GM23248 (cell line): Measurements from ENCODE around the gene ABR. TPM values are rescaled to one million over a fixed set of nuclear protein-coding genes. Genes with fewer than 3 reads are reported as not detected.

Experiments used
- DNase-seq: peaks from one replicate; pipeline ENCODE4 v3.0.0-alpha.2; 2015
- H2AFZ ChIP-seq: fragments of 200-600 bp; sonication (generic); 2 replicates; pipeline ENCODE4 v1.6.1; 2016; ENCODE audit warnings: antibody characterized with exemption
- H3F3A ChIP-seq: fragments of 200-600 bp; sonication (generic); 2 replicates; pipeline ENCODE4 v1.6.1; 2016; ENCODE audit warnings: mild to moderate bottlenecking, antibody characterized with exemption, mixed run types; ENCODE audit not compliant: insufficient read depth
- H3K27ac ChIP-seq: fragments of 200-600 bp; sonication (generic); 2 replicates; pipeline ENCODE4 v1.5.1; 2016; ENCODE audit warnings: mild to moderate bottlenecking
- H3K27me3 ChIP-seq: fragments of 200-600 bp; sonication (generic); replicated peaks from 2 replicates; pipeline ENCODE4 v1.6.1; 2016; ENCODE audit warnings: mild to moderate bottlenecking; ENCODE audit not compliant: insufficient read depth
- H3K36me3 ChIP-seq: fragments of 200-600 bp; sonication (generic); 2 replicates; pipeline ENCODE4 v1.6.1; 2016; ENCODE audit warnings: low read depth, mild to moderate bottlenecking
- H3K4me1 ChIP-seq: fragments of 200-600 bp; sonication (generic); 2 replicates; pipeline ENCODE4 v1.6.1; 2016; ENCODE audit warnings: mild to moderate bottlenecking; ENCODE audit not compliant: insufficient read depth
- H3K4me2 ChIP-seq: fragments of 200-600 bp; sonication (generic); one replicate; pipeline ENCODE4 v1.6.1; 2016; ENCODE audit warnings: mild to moderate bottlenecking; ENCODE audit not compliant: unreplicated experiment
- H3K4me3 ChIP-seq: fragments of 200-600 bp; sonication (generic); 2 replicates; pipeline ENCODE4 v1.5.1; 2016; ENCODE audit warnings: mild to moderate bottlenecking
- H3K79me2 ChIP-seq: fragments of 200-600 bp; sonication (generic); 2 replicates; pipeline ENCODE4 v1.6.1; 2016; ENCODE audit warnings: mild to moderate bottlenecking; ENCODE audit not compliant: insufficient read depth
- H3K9ac ChIP-seq: fragments of 200-600 bp; sonication (generic); 2 replicates; pipeline ENCODE4 v1.6.1; 2016; ENCODE audit warnings: mild to moderate bottlenecking
- H3K9me2 ChIP-seq: fragments of 200-600 bp; sonication (generic); 2 replicates; pipeline ENCODE4 v1.6.1; 2016; ENCODE audit warnings: mixed run types, mild to moderate bottlenecking, moderate library complexity; ENCODE audit not compliant: insufficient read depth
- H3K9me3 ChIP-seq: fragments of 200-600 bp; sonication (generic); one replicate; pipeline ENCODE4 v1.6.1; 2017; ENCODE audit warnings: low read depth
- H4K20me1 ChIP-seq: fragments of 200-600 bp; sonication (generic); 2 replicates; pipeline ENCODE4 v1.6.0; 2016; ENCODE audit not compliant: insufficient read depth
- EZH2 ChIP-seq: fragments of 200-600 bp; sonication (generic); IDR thresholded peaks from 2 replicates; pipeline ENCODE4 v1.6.1; 2018; ENCODE audit warnings: antibody characterized with exemption, mild to moderate bottlenecking; ENCODE audit not compliant: insufficient read depth, poor library complexity, severe bottlenecking
- EZH2phosphoT487 ChIP-seq: fragments of 200-600 bp; sonication (generic); IDR thresholded peaks from 2 replicates; pipeline ENCODE4 v1.6.1; 2018; ENCODE audit warnings: antibody characterized with exemption, moderate library complexity, mild to moderate bottlenecking, low read depth; ENCODE audit not compliant: insufficient read depth
- WGBS, 2 experiments: methylation state at CpG; one replicate each; pipeline ENCODE4 v1.1.6; 2015 to 2017; ENCODE audit warnings: low lambda C conversion rate in 2 of 2, low coverage in 1 of 2; ENCODE audit errors: missing lambda C conversion rate in 2 of 2; 5-methylcytosine and 5-hydroxymethylcytosine counted together
- in situ Hi-C: fragments of 300-500 bp; cut with MboI; formaldehyde crosslinking; loops from 2 replicates; pipeline ENCODE4 v1.15.0; 2020
- polyA plus RNA-seq: library from polyadenylated mRNA; unstranded; fragments of >200 nt; fragmentation: Nextera tagmentation; extraction: Ambion mirVana; gene quantifications from 2 replicates; pipeline ENCODE4 v1.2.1, GENCODE V29; 2016
- total RNA-seq: library from RNA; depleted of rRNA; stranded (reverse); fragments of >200 nt; shearing (Covaris generic); gene quantifications from 2 replicates; pipeline ENCODE4 v1.2.3, GENCODE V29; 2014

ABR gene
- total and polyA plus RNA-seq, 2 experiments from 2014 or later = 24.4 to 38.2 TPM

- in situ Hi-C loops = no loop called here
- TF ChIP-seq EZH2 (no peak), EZH2phosphoT487 (no peak)
- Histone ChIP-seq H3K36me3 (peaks cover 14% of the 10 kb centered on the region), H3K27me3 (no peaks in the 10 kb centered on the region), H3K27ac (no peak overlapping the region), H3F3A (no peaks in the 10 kb centered on the region), H4K20me1 (no peaks in the 10 kb centered on the region), H3K79me2 (no peaks in the 10 kb centered on the region), H3K9me2 (no peaks in the 10 kb centered on the region), H3K9ac (no peak overlapping the region), H3K4me3 (no peak overlapping the region), H3K9me3 (no peaks in the 10 kb centered on the region), H2AFZ (no peak overlapping the region), H3K4me1 (no peaks in the 10 kb centered on the region), H3K4me2 (no peak overlapping the region)
- DNase-seq = no peak
- WGBS, 2 experiments = 93 to 94% methylated on average over 29 of the region's 29 CpGs
These were observed 108.5 kb downstream of the ABR start for GRCh38 chr17:1071103-1071825.

- no peak for TF ChIP-seq EZH2phosphoT487
- H3K4me2 ChIP-seq = no peak overlapping the region
- no peaks in the 10 kb centered on the region for H3K9me2 ChIP-seq
- H4K20me1 ChIP-seq = no peaks in the 10 kb centered on the region
- no peak overlapping the region for H3K4me3 ChIP-seq
- no peaks in the 10 kb centered on the region for H3K9me3 ChIP-seq
- no peaks in the 10 kb centered on the region for H3K4me1 ChIP-seq
- no peak overlapping the region for H3K27ac ChIP-seq
- DNase-seq = no peak
- WGBS, 2 experiments = 91 to 97% methylated on average over 20 to 21 of the region's 21 CpGs
- H3K79me2 ChIP-seq = no peaks in the 10 kb centered on the region
- in situ Hi-C loops = no loop called here
- H3K9ac ChIP-seq = no peak overlapping the region
- peaks cover 23% of the 10 kb centered on the region for H3K36me3 ChIP-seq
- no peaks in the 10 kb centered on the region for H3F3A ChIP-seq
- no peak overlapping the region for H2AFZ ChIP-seq
- no peaks in the 10 kb centered on the region for H3K27me3 ChIP-seq
These were observed 109.4 kb downstream of the ABR start for GRCh38 chr17:1070411-1070810.

- no peaks in the 10 kb centered on the region for H3K9me2 ChIP-seq
- in situ Hi-C loops = no loop called here
- H3K36me3 ChIP-seq = peaks cover 23% of the 10 kb centered on the region
These were observed 109.9 kb downstream of the ABR start for GRCh38 chr17:1069847-1070246.

GRCh38 chr17:1068356-1068755, 111.4 kb downstream of the ABR start:
- no peak overlapping the region for H3K4me2 ChIP-seq
- H2AFZ ChIP-seq = no peak overlapping the region
- DNase-seq = no peak
- in situ Hi-C loops = no loop called here
- TF ChIP-seq EZH2 (no peak), EZH2phosphoT487 (no peak)
- WGBS, 2 experiments = 95 to 98% methylated on average over 7 of the region's 7 CpGs
- H3K4me1 ChIP-seq = no peaks in the 10 kb centered on the region
- no peak overlapping the region for H3K9ac ChIP-seq
- no peak overlapping the region for H3K4me3 ChIP-seq
- H3K27ac ChIP-seq = no peak overlapping the region
- no peaks in the 10 kb centered on the region for H3F3A ChIP-seq
- H3K36me3 ChIP-seq = peaks cover 27% of the 10 kb centered on the region
- no peaks in the 10 kb centered on the region for H4K20me1 ChIP-seq
- no peaks in the 10 kb centered on the region for H3K79me2 ChIP-seq
- no peaks in the 10 kb centered on the region for H3K9me3 ChIP-seq
- no peaks in the 10 kb centered on the region for H3K27me3 ChIP-seq
- H3K9me2 ChIP-seq = no peaks in the 10 kb centered on the region

More at GRCh38 chr17:1069847-1070246, 109.9 kb downstream of the ABR start:
- Histone ChIP-seq H3K9me3 (no peaks in the 10 kb centered on the region), H4K20me1 (no peaks in the 10 kb centered on the region), H3K27ac (no peak overlapping the region), H3K4me3 (no peak overlapping the region), H3K9ac (no peak overlapping the region), H2AFZ (no peak overlapping the region), H3K79me2 (no peaks in the 10 kb centered on the region), H3K4me1 (no peaks in the 10 kb centered on the region), H3F3A (no peaks in the 10 kb centered on the region), H3K4me2 (no peak overlapping the region), H3K27me3 (no peaks in the 10 kb centered on the region)
- no peak for DNase-seq
- TF ChIP-seq EZH2phosphoT487 = no peak
- TF ChIP-seq EZH2 = no peak
- 86 to 94% methylated on average over 16 to 21 of the region's 21 CpGs for WGBS, 2 experiments
